Natural killer cell (primary cell): ENCODE results near the gene PTPRT. TPM values are rescaled to one million over a fixed set of nuclear protein-coding genes. Genes with fewer than 3 reads are reported as not detected.

Experiments used
- ATAC-seq, 3 donors: fragments of 150-1000 bp in 2 of 3; fragments of 200-7000 bp in 1 of 3; cut with Tn5 transposase; 1 replicate in 1 of 3; 2 replicates in 2 of 3; pipeline ENCODE4 v1.10.0; 2021; ENCODE audit warnings: mild to moderate bottlenecking in 2 of 3, moderate library complexity in 2 of 3
- DNase-seq, 2 donors: peaks; one replicate each; pipeline versions ENCODE4 v3.0.0 to v3.0.0-alpha.2; 2013 to 2021; ENCODE audit warnings: mixed read lengths in 1 of 2
- H3K27ac ChIP-seq: one replicate; pipeline ENCODE4 v1.5.1; 2013; ENCODE audit warnings: mild to moderate bottlenecking, low read length
- H3K27me3 ChIP-seq: one replicate; pipeline ENCODE4 v1.6.1; 2013; ENCODE audit warnings: low read length; ENCODE audit not compliant: control insufficient read depth, insufficient read depth
- H3K36me3 ChIP-seq: one replicate; pipeline ENCODE4 v1.6.1; 2013; ENCODE audit warnings: low read length; ENCODE audit not compliant: control insufficient read depth, insufficient read depth
- H3K4me1 ChIP-seq: one replicate; pipeline ENCODE4 v1.6.1; 2013; ENCODE audit warnings: low read length; ENCODE audit not compliant: control insufficient read depth, insufficient read depth
- H3K4me3 ChIP-seq: one replicate; pipeline ENCODE4 v1.5.1; 2013; ENCODE audit warnings: low read length
- H3K9me3 ChIP-seq: one replicate; pipeline ENCODE4 v1.6.1; 2013; ENCODE audit warnings: low read length; ENCODE audit not compliant: control insufficient read depth, insufficient read depth
- H3K27ac Mint-ChIP-seq, 2 donors: one replicate each; pipeline ENCODE4 v1.8.0; 2022; ENCODE audit warnings: mild to moderate bottlenecking in 2 of 2, mixed read lengths in 2 of 2, moderate library complexity in 1 of 2
- H3K27me3 Mint-ChIP-seq, 2 donors: one replicate each; pipeline ENCODE4 v1.8.0; 2022; ENCODE audit warnings: low read depth in 2 of 2, mixed read lengths in 2 of 2
- H3K36me3 Mint-ChIP-seq: one replicate; pipeline ENCODE4 v1.8.0; 2022; ENCODE audit warnings: mixed read lengths
- H3K4me1 Mint-ChIP-seq, 2 donors: one replicate each; pipeline ENCODE4 v1.8.0; 2022; ENCODE audit warnings: mixed read lengths in 2 of 2
- H3K4me3 Mint-ChIP-seq: one replicate; pipeline ENCODE4 v1.8.0; 2022; ENCODE audit warnings: mild to moderate bottlenecking, moderate library complexity, mixed read lengths
- H3K9me3 Mint-ChIP-seq, 2 donors: one replicate each; pipeline ENCODE4 v1.8.0; 2022; ENCODE audit warnings: mixed read lengths in 2 of 2
- WGBS: methylation state at CpG from one replicate; pipeline ENCODE4 v1.1.7; 2013; ENCODE audit warnings: missing lambda C conversion rate; ENCODE audit not compliant: insufficient coverage; 5-methylcytosine and 5-hydroxymethylcytosine counted together
- intact Hi-C: fragments of 100-400 bp; cut with micrococcal nuclease; formaldehyde crosslinking; loops from one replicate; pipeline ENCODE4 v1.14.2; 2022
- total RNA-seq, 4 donors: library from RNA; stranded (reverse); fragments of 120-200 nt in 1 of 4; gene quantifications; one replicate each; pipeline versions ENCODE4 v1.2.3 to v1.2.4, GENCODE V29; 2013 to 2022
- TF ChIP-seq, protein P1 (sequence below): fragments of 200-600 bp; IDR thresholded peaks from one replicate; pipeline ENCODE4 v1.8.0; 2022; ENCODE audit warnings: antibody characterized with exemption

Gene PTPRT
- total RNA-seq, 3 donors from 2014 or later (not counting 1 experiment from before 2014, with no cell fraction given), result not detected

DNA sequence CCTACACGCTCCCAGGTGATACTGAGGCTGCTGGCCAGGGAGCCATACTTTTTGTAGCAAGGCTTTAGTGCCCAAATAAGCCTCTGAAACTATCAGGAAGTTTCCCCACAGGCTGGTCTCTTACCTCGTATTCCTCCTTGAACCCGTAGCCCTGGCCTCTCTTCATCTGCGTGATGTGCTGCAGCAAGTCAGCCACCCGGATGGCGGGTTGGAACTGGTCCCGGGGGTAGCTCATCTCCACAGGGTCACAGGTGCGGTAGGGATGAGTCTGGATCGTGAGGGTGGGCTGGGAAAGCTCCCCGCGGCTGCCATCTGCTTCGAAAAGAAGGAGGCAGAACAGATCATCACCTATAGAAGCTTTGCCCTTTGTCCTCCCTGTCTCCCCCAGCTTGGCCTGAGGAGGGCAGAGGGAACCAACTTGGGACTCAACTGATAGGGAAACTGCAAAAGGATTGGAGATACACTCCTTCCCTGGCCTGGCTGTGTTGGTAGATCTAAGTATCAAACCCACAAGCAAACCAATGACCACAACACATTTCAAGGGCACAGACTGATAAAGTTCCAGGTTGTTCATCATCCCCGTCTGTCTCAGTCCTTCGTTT is 1028.4 kb downstream of the PTPRT start:
- TF ChIP-seq, protein P1, sequence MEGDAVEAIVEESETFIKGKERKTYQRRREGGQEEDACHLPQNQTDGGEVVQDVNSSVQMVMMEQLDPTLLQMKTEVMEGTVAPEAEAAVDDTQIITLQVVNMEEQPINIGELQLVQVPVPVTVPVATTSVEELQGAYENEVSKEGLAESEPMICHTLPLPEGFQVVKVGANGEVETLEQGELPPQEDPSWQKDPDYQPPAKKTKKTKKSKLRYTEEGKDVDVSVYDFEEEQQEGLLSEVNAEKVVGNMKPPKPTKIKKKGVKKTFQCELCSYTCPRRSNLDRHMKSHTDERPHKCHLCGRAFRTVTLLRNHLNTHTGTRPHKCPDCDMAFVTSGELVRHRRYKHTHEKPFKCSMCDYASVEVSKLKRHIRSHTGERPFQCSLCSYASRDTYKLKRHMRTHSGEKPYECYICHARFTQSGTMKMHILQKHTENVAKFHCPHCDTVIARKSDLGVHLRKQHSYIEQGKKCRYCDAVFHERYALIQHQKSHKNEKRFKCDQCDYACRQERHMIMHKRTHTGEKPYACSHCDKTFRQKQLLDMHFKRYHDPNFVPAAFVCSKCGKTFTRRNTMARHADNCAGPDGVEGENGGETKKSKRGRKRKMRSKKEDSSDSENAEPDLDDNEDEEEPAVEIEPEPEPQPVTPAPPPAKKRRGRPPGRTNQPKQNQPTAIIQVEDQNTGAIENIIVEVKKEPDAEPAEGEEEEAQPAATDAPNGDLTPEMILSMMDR, result no peak
- no peaks in the 10 kb centered on the region for H3K27me3 ChIP-seq
- H3K4me3 ChIP-seq, result no peak overlapping the region
- no peaks in the 10 kb centered on the region for H3K4me1 ChIP-seq
- no peak overlapping the region for H3K27ac ChIP-seq
- Mint-ChIP-seq H3K36me3 (no peaks in the 10 kb centered on the region), H3K27me3 (no peaks in the 10 kb centered on the region), H3K4me1 (no peaks in the 10 kb centered on the region), H3K9me3 (peaks cover 0 to 2% of the 10 kb centered on the region in 2 donors), H3K27ac (no peak overlapping the region), H3K4me3 (no peak overlapping the region)
- no peak for ATAC-seq
- 87% methylated on average over 14 of the region's 14 CpGs for whole genome bisulfite sequencing
- intact Hi-C loops, result no loop called here
- no peaks in the 10 kb centered on the region for H3K9me3 ChIP-seq
- no peak for DNase-seq
- no peaks in the 10 kb centered on the region for H3K36me3 ChIP-seq

DNA sequence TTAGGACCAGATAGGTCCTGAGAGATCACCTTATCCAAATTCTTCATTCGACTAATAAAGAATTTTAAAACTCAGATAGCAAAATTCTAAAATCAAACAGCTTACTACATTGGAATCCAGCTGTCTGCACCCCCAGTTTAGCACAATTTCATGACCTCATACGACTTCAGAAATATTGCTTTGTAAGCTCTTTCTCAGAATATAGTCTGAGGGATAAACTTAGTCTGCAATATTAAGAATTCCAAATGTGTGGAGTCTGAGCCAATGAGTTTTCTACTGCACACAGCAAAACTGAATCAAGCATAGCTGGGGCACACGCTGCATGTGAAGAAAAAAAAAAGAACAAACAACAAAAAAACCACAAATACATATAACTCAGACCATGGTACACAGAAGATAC is 1029.9 kb downstream of the PTPRT start:
- Mint-ChIP-seq H3K4me1 (no peaks in the 10 kb centered on the region), H3K4me3 (no peak overlapping the region), H3K27ac (no peak overlapping the region), H3K9me3 (peaks cover 2 to 5% of the 10 kb centered on the region in 2 donors), H3K36me3 (no peaks in the 10 kb centered on the region), H3K27me3 (no peaks in the 10 kb centered on the region)
- H3K36me3 ChIP-seq, result no peaks in the 10 kb centered on the region
- H3K27me3 ChIP-seq, result no peaks in the 10 kb centered on the region
- no peak overlapping the region for H3K4me3 ChIP-seq
- ATAC-seq, result no peak
- TF ChIP-seq, protein P1, result no peak
- no peaks in the 10 kb centered on the region for H3K4me1 ChIP-seq
- no peaks in the 10 kb centered on the region for H3K9me3 ChIP-seq
- no peak for DNase-seq
- intact Hi-C loops, result no loop called here
- 73% methylated on average over 2 of the region's 3 CpGs for WGBS
- no peak overlapping the region for H3K27ac ChIP-seq

DNA sequence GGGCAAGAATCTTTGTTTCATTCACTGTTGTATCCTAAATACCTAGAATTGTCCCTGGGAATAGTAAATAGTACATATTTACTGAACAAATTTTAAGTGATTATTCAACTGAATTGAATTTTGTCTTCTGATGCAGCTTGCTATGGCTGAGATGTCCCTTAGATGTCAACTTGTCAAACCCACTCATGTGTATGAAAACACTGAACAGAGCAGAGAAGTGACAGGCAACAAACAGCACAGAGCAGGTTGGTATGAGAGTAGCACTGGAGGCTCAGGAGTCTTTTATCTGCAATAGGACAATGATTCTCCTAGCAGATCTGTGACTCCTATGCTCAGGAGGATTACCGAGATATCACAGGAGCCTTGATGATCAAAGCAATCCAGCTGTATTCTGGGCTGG is 1031.4 kb downstream of the PTPRT start:
- Histone ChIP-seq H3K27ac (no peak overlapping the region), H3K4me3 (no peak overlapping the region), H3K9me3 (peaks cover 6% of the 10 kb centered on the region), H3K4me1 (no peaks in the 10 kb centered on the region), H3K36me3 (no peaks in the 10 kb centered on the region), H3K27me3 (no peaks in the 10 kb centered on the region)
- TF ChIP-seq, protein P1, result no peak
- no peak overlapping the region for H3K27ac Mint-ChIP-seq
- DNase-seq, result no peak
- H3K9me3 Mint-ChIP-seq, result peaks cover 3 to 5% of the 10 kb centered on the region in 2 donors
- H3K27me3 Mint-ChIP-seq, result no peaks in the 10 kb centered on the region
- intact Hi-C loops, result no loop called here
- no peaks in the 10 kb centered on the region for H3K4me1 Mint-ChIP-seq
- 73% methylated on average over 1 of the region's 1 CpG for WGBS
- ATAC-seq, result no peak
- no peaks in the 10 kb centered on the region for H3K36me3 Mint-ChIP-seq
- H3K4me3 Mint-ChIP-seq, result no peak overlapping the region

DNA sequence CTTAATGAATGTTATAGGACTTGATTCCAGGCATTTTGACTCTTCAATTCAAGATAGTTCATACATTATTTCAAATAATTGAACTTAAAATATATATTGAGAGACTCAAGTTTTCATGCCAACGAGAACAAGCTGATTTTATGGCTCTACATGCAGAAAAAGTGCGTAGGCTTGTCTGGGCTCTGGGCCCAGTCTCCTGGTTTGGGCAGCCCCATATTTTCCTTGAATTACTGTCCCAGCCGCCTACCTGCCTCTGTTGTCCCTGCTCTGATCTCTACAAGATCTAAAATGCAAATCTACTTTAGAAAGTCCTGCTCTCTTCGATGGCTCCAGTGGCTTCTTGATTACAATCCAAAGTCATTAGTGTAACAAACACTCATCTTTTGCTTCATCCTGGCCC is 1034.1 kb downstream of the PTPRT start:
- TF ChIP-seq, protein P1, result no peak
- WGBS, result 86% methylated on average over 4 of the region's 4 CpGs
- peaks cover 6% of the 10 kb centered on the region for H3K9me3 ChIP-seq
- Mint-ChIP-seq H3K4me1 (no peaks in the 10 kb centered on the region), H3K27ac (no peak overlapping the region), H3K27me3 (no peaks in the 10 kb centered on the region), H3K36me3 (no peaks in the 10 kb centered on the region), H3K9me3 (peaks cover 3 to 8% of the 10 kb centered on the region in 2 donors), H3K4me3 (no peak overlapping the region)
- DNase-seq, result no peak
- no peaks in the 10 kb centered on the region for H3K4me1 ChIP-seq
- ATAC-seq, result no peak
- intact Hi-C loops, result no loop called here
- H3K27me3 ChIP-seq, result no peaks in the 10 kb centered on the region
- H3K27ac ChIP-seq, result no peak overlapping the region
- H3K4me3 ChIP-seq, result no peak overlapping the region
- H3K36me3 ChIP-seq, result no peaks in the 10 kb centered on the region
